WI38 (cell line): ENCODE results near the gene MRTFA.
"Not testable (repeated sequence)": the region's sequence is repeated elsewhere in the genome, so short reads cannot be mapped to it uniquely, and the experiment has no call there.

Source experiments
- H3K4me3 ChIP-seq: 2 replicates; pipeline ENCODE4 v1.5.1; 2011; ENCODE audit warnings: low read depth, mild to moderate bottlenecking, control low read depth, low read length
- CTCF ChIP-seq: IDR thresholded peaks from 2 replicates; pipeline ENCODE4 v1.5.1; 2012; ENCODE audit warnings: low read depth, mild to moderate bottlenecking, control low read depth, low read length

MRTFA gene

GRCh38 chr22:40634119-40634903 lies 2.2 kb downstream of the MRTFA start:
- TF ChIP-seq CTCF: no peak
- H3K4me3 ChIP-seq: peak overlapping the region; percentile 95

GRCh38 chr22:40633036-40633435 lies 3.5 kb downstream of the MRTFA start:
- TF ChIP-seq CTCF: no peak
- H3K4me3 ChIP-seq: no peak overlapping the region

GRCh38 chr22:40631925-40632324 lies 4.6 kb downstream of the MRTFA start:
- TF ChIP-seq CTCF: no peak
- H3K4me3 ChIP-seq: no peak overlapping the region

- H3K4me3 ChIP-seq: no peak overlapping the region
- TF ChIP-seq CTCF: no peak
These were observed 8.0 kb downstream of the MRTFA start for GRCh38 chr22:40628354-40629042.

GRCh38 chr22:40627612-40628011 lies 8.9 kb downstream of the MRTFA start:
- no peak overlapping the region for H3K4me3 ChIP-seq
- TF ChIP-seq CTCF: no peak

- TF ChIP-seq CTCF: no peak
- H3K4me3 ChIP-seq: no peak overlapping the region
These were observed 9.7 kb downstream of the MRTFA start for GRCh38 chr22:40626851-40627250.

- H3K4me3 ChIP-seq: not testable (repeated sequence)
These were observed 10.7 kb downstream of the MRTFA start for GRCh38 chr22:40625794-40626193.

- H3K4me3 ChIP-seq: not testable (repeated sequence)
These were observed 11.2 kb downstream of the MRTFA start for GRCh38 chr22:40625281-40625680.
